Lower lobe of right lung (tissue), 2 donors: ENCODE results near the gene TNNT1. TPM values are rescaled to one million over a fixed set of nuclear protein-coding genes. Genes with fewer than 3 reads are reported as not detected.

ENCODE experiments used
- ATAC-seq, 2 donors: fragments of 200-7000 bp; cut with Tn5 transposase; one replicate each; pipeline ENCODE4 v1.9.1; 2020 to 2022; ENCODE audit warnings: mild to moderate bottlenecking in 2 of 2, moderate library complexity in 2 of 2
- DNase-seq: peaks from one replicate; pipeline ENCODE4 v3.0.0-alpha.2; 2020
- H3K27ac ChIP-seq: fragments of 200-600 bp; one replicate; pipeline ENCODE4 v1.8.0; 2022
- H3K27me3 ChIP-seq: fragments of 200-600 bp; one replicate; pipeline ENCODE4 v1.8.0; 2022; ENCODE audit warnings: low read depth
- H3K36me3 ChIP-seq: fragments of 200-600 bp; one replicate; pipeline ENCODE4 v1.8.0; 2022; ENCODE audit warnings: mild to moderate bottlenecking
- H3K4me1 ChIP-seq: fragments of 200-600 bp; one replicate; pipeline ENCODE4 v1.8.0; 2022
- H3K4me3 ChIP-seq: fragments of 200-600 bp; one replicate; pipeline ENCODE4 v1.8.0; 2022; ENCODE audit warnings: mild to moderate bottlenecking
- H3K9me3 ChIP-seq: fragments of 200-600 bp; one replicate; pipeline ENCODE4 v1.8.0; 2022
- CTCF ChIP-seq: fragments of 200-600 bp; IDR thresholded peaks from one replicate; pipeline ENCODE4 v1.8.0; 2022; ENCODE audit warnings: antibody characterized with exemption, mild to moderate bottlenecking
- intact Hi-C: fragments of 100-400 bp; cut with DNase I; formaldehyde crosslinking; loops from one replicate; pipeline ENCODE4 v1.11.0; 2022
- total RNA-seq: library from RNA; stranded (reverse); fragmentation: NEBNext Ultra II Directional; extraction: Animal tissue kit (Norgen Biotek cat#: 25700); gene quantifications from one replicate; pipeline ENCODE4 v1.2.1, GENCODE V29; 2021
- donor health status: DM: no; HTN: yes; CAD: no; lungs with severe emphysema.

TNNT1 gene
- total RNA-seq, 1 donor from 2014 or later: not detected

GRCh38 chr19:55189403-55189835 is 40.4 kb upstream of the TNNT1 start:
- Histone ChIP-seq H3K27me3 (peaks cover 13% of the 10 kb centered on the region), H3K4me3 (no peak overlapping the region), H3K27ac (no peak overlapping the region), H3K36me3 (no peaks in the 10 kb centered on the region), H3K4me1 (no peaks in the 10 kb centered on the region), H3K9me3 (no peaks in the 10 kb centered on the region)
- ATAC-seq (peak; percentile 54 to 73), DNase-seq (peak; percentile 65)
- TF ChIP-seq CTCF: no peak
- intact Hi-C loops: no loop called here

GRCh38 chr19:55188625-55189024 is 39.6 kb upstream of the TNNT1 start:
- intact Hi-C loops: no loop called here
- DNase-seq (no peak), ATAC-seq (peak in 1 of 2 donors; percentile 41)
- H3K27me3 ChIP-seq: peaks cover 18% of the 10 kb centered on the region
- H3K4me1 ChIP-seq: no peaks in the 10 kb centered on the region
- no peak overlapping the region for H3K27ac ChIP-seq
- no peaks in the 10 kb centered on the region for H3K9me3 ChIP-seq
- TF ChIP-seq CTCF: no peak
- H3K36me3 ChIP-seq: no peaks in the 10 kb centered on the region
- no peak overlapping the region for H3K4me3 ChIP-seq

GRCh38 chr19:55186080-55186479 is 37.1 kb upstream of the TNNT1 start:
- intact Hi-C loops: no loop called here
- DNase-seq (no peak), ATAC-seq (no peak)
- no peaks in the 10 kb centered on the region for H3K9me3 ChIP-seq
- no peak overlapping the region for H3K4me3 ChIP-seq
- no peak overlapping the region for H3K27ac ChIP-seq
- H3K36me3 ChIP-seq: no peaks in the 10 kb centered on the region
- no peaks in the 10 kb centered on the region for H3K4me1 ChIP-seq
- H3K27me3 ChIP-seq: peaks cover 34% of the 10 kb centered on the region
- no peak for TF ChIP-seq CTCF

GRCh38 chr19:55181740-55182139 is 32.7 kb upstream of the TNNT1 start:
- DNase-seq: no peak
- no peak overlapping the region for H3K27ac ChIP-seq
- H3K36me3 ChIP-seq: no peaks in the 10 kb centered on the region
- no peak for TF ChIP-seq CTCF
- no peak overlapping the region for H3K4me3 ChIP-seq
- H3K9me3 ChIP-seq: no peaks in the 10 kb centered on the region
- ATAC-seq: no peak
- intact Hi-C loops: no loop called here
- peaks cover 16% of the 10 kb centered on the region for H3K4me1 ChIP-seq
- peaks cover 72% of the 10 kb centered on the region for H3K27me3 ChIP-seq

- DNase-seq (no peak), ATAC-seq (peak; percentile 72 to 80)
- no peak for TF ChIP-seq CTCF
- peaks cover 91% of the 10 kb centered on the region for H3K27me3 ChIP-seq
- intact Hi-C loops: no loop called here
- H3K27ac ChIP-seq: no peak within 1 kb of the TSS
- peaks cover 16% of the 10 kb centered on the region for H3K4me1 ChIP-seq
- H3K9me3 ChIP-seq: no peaks in the 10 kb centered on the region
- H3K36me3 ChIP-seq: no peaks in the 10 kb centered on the region
- H3K4me3 ChIP-seq: peak within 1 kb of the TSS; percentile 31
Measured at GRCh38 chr19:55179606-55180484, 30.8 kb upstream of the TNNT1 start, which contains the start of gene SYT5. Gene SYT5 (minus strand): TSS chr19:55180289. CDS start chr19:55179041, 1,248 bp downstream.
